SKM-1 treated with dmso at 0.1 percent for 144 hours (cell line): ENCODE data around the gene OR6A2.

ENCODE experiments used
- DNase-seq: peaks from one replicate; lab custom pipeline; 2025; ENCODE audit not compliant: unreplicated experiment; lab: John Stamatoyannopoulos, UW

The OR6A2 gene

DNA sequence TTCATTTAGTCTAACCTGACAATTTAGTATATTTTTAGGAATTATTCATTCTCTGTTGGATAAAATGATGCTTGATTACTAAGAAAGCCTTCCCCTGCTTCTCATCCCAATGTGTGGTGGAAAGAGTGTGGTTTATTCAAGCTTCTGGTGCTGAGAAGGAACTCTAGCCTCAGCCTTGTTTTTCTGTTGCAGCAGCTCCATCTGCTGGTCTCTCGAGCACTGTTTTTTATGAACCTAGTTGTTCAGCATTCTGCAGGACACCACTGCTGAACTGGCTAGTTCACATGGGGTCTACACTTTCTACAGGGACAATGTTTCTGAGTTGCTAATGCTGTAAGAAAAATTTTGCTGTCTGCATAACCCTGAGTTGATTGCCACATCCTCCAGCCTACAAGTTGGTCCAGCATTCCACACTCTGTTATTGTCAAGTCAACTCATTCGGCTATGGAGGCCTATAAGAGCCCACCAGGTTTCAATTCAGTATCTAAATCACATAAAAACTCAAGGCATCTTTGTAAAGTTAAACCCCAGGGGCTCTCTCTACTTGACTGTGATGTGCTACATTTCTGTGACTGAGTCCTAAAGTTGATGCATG, 42.0 kb downstream of the OR6A2 start:
- DNase-seq = peak; percentile 60

DNA sequence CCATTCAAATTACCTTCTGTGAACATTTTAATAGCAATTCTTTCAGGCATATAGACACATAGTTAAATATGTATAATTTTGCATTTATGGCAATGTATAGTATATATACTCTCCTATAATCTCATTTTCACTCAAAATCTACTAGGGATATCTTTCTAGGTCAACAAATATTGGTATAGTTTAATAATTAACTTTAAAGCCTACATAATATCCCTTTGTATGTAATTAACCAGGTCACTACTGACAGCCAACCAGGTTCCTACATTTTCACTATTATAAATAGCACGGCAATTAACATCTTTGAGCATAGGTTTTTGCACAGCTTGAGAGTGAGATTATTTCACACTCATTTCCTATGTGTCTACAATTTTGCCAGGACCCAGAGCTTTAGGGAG, 43.5 kb downstream of the OR6A2 start:
- no peak for DNase-seq

GRCh38 chr11:6755303-6755952, 44.1 kb downstream of the OR6A2 start:
- DNase-seq = peak; percentile 13

- DNase-seq = no peak
Measured at GRCh38 chr11:6747097-6747668, 52.3 kb downstream of the OR6A2 start.

DNA sequence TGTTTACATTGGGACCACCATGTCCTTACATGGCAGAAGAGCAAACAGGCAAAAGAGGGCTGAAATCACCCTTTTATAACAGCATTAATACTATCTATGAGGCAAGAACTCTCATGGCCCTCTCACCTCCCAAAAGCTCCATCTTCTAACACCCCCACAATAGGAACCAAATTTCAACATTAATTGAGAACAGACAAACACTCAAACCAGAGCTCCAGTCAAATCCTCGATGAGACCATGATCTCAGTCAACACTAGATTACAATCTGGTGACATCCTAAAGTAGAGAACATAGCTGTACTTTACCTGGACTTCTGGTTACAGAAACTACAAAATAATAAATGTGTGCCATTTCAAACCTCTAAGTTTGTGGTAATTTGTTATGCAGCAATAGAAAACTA, 52.9 kb downstream of the OR6A2 start:
- no peak for DNase-seq

- no peak for DNase-seq
Measured at GRCh38 chr11:6746086-6746618, 53.3 kb downstream of the OR6A2 start.

GRCh38 chr11:6745465-6746015, 53.9 kb downstream of the OR6A2 start:
- peak; percentile 11 for DNase-seq

DNA sequence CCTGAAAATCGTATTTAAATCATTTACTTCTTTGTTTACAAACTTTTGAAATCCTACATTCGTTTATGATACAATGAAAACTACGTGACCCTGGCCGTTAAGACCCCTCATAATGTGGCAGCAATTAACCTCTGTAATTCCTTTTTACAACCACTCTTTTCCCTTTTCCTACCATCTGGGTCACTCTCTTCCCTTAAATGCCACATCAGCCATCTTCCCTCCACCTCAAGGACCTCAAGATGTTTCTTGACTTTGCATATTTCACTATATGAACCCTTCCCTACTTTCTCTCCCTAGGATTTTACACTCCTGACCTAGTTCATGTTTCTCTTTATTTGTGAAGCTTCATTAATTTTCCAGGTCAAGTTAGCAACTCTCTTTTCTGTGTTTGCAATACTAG, 54.5 kb downstream of the OR6A2 start:
- no peak for DNase-seq

- no peak for DNase-seq
Measured at GRCh38 chr11:6742260-6742659, 57.2 kb downstream of the OR6A2 start.
